Liver (tissue), 3 donors: ENCODE measurements around the gene CORO2B.

Experiments
- ATF3 ChIP-seq: IDR thresholded peaks from 2 replicates; pipeline ENCODE4 v1.6.1; 2016; ENCODE audit warnings: antibody characterized with exemption
- CTCF ChIP-seq: fragments of 150-350 bp; IDR thresholded peaks from 2 replicates; pipeline ENCODE4 v1.5.1; 2017; ENCODE audit warnings: improper control_type of control experiment, low read depth, low read length; ENCODE audit not compliant: missing input control
- EGR1 ChIP-seq, 2 donors: IDR thresholded peaks; 2 replicates each; pipeline ENCODE4 v1.6.1; 2016 to 2018; ENCODE audit warnings: antibody characterized with exemption in 2 of 2, low read depth in 2 of 2
- GABPA ChIP-seq, 2 donors: IDR thresholded peaks in 1 of 2; conservative IDR thresholded peaks in 1 of 2; 2 replicates each; pipeline ENCODE4 v1.6.1; 2016; ENCODE audit warnings: antibody characterized with exemption in 2 of 2, mild to moderate bottlenecking in 1 of 2, moderate library complexity in 1 of 2
- HNF4A ChIP-seq, 2 donors: conservative IDR thresholded peaks; 2 replicates each; pipeline ENCODE4 v1.6.1; 2016; ENCODE audit warnings: antibody characterized with exemption in 2 of 2, mild to moderate bottlenecking in 2 of 2
- MAX ChIP-seq: IDR thresholded peaks from 2 replicates; pipeline ENCODE4 v1.6.1; 2016; ENCODE audit warnings: antibody characterized with exemption
- RAD21 ChIP-seq, 2 donors: IDR thresholded peaks; 2 replicates each; pipeline ENCODE4 v1.6.1; 2016; ENCODE audit warnings: antibody characterized with exemption in 2 of 2, mild to moderate bottlenecking in 2 of 2
- REST ChIP-seq: IDR thresholded peaks from 2 replicates; pipeline ENCODE4 v1.6.1; 2016; ENCODE audit warnings: antibody characterized with exemption, mild to moderate bottlenecking
- RXRA ChIP-seq, 2 donors: IDR thresholded peaks; 2 replicates each; pipeline ENCODE4 v1.6.1; 2017 to 2018; ENCODE audit warnings: antibody characterized with exemption in 2 of 2, mild to moderate bottlenecking in 1 of 2
- SP1 ChIP-seq: IDR thresholded peaks from 2 replicates; pipeline ENCODE4 v1.6.1; 2018; ENCODE audit warnings: antibody characterized with exemption, mild to moderate bottlenecking
- TAF1 ChIP-seq: conservative IDR thresholded peaks from 2 replicates; pipeline ENCODE4 v1.6.1; 2016; ENCODE audit warnings: antibody characterized with exemption, mild to moderate bottlenecking
- YY1 ChIP-seq: IDR thresholded peaks from 2 replicates; pipeline ENCODE4 v1.6.1; 2016; ENCODE audit warnings: antibody characterized with exemption, mild to moderate bottlenecking
- ZBTB33 ChIP-seq: IDR thresholded peaks from 2 replicates; pipeline ENCODE4 v1.6.1; 2016; ENCODE audit warnings: antibody characterized with exemption
- donor health status: healthy.
- donor health status: healthy.

GRCh38 chr15:68735610-68736009 is 156.8 kb downstream of the CORO2B start:
- TF ChIP-seq TAF1 (no peak), CTCF (no peak), YY1 (no peak), ATF3 (no peak), REST (no peak), EGR1 (IDR thresholded peaks at IDR 0.05; ENCODE audit: low read depth in 2 of 2) (no peak), SP1 (no peak), RXRA (IDR thresholded peaks at IDR 0.05) (no peak), MAX (no peak), GABPA (IDR thresholded peaks at IDR 0.05 in 1 of 2, conservative IDR thresholded peaks at IDR 0.05 in 1 of 2) (no peak), ZBTB33 (no peak), HNF4A (conservative IDR thresholded peaks at IDR 0.05) (no peak), RAD21 (IDR thresholded peaks at IDR 0.05) (no peak)
